IPS-11a (cell line): ENCODE measurements around the gene NANOS2.

ENCODE experiments used
- H3K4me3 ChIP-seq: one replicate; pipeline ENCODE4 v1.5.1; 2013; ENCODE audit warnings: low read depth, low read length, control low read depth

The NANOS2 gene

DNA sequence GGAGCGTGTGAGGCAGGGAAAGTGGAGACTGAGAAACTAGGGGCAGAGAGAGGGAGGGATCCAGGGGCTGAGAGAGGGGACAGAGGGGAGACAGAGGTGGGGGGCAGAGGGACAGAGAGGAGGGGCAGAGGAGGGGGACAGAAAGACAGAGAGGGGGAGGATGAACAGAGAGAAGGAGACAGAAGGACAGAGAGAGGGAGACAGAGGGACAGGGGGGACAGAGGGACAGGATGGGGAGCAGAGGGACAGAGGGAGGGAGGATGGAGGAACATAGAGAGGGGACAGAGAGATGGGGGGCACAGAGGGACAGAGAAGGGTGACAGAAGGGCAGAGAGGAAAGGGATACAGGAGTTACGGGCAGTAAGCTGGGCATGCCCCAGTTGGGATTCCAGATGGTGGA, 14.7 kb upstream of the NANOS2 start:
- no peak overlapping the region for H3K4me3 ChIP-seq

GRCh38 chr19:45927565-45928261, 13.1 kb upstream of the NANOS2 start:
- no peak overlapping the region for H3K4me3 ChIP-seq

DNA sequence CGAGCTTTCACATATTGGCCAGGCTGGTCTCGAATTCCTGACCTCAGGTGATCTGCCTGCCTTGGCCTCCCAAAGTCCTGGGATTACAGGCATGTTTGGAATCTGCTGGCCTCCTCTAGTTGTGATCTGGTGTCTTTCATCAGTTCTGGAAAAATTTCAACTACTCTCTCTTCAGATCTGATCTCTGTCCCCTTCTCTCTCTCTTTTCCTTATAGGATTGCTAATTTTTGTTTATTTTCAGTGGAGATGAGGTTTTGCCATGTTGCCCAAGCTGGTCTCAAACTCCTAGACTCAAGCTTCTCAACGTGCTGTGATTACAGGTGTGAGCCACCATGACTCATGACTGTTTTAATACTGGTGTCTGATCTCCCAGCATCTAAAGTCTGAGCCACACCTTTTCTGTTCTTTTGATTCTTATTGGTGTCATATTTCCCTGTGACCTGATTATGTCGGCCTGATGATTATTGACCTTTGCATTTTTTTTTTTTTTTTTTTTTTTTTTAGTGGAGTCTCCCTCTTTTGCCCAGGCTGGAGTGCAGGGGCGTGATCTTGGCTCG, 10.4 kb upstream of the NANOS2 start:
- no peak overlapping the region for H3K4me3 ChIP-seq

DNA sequence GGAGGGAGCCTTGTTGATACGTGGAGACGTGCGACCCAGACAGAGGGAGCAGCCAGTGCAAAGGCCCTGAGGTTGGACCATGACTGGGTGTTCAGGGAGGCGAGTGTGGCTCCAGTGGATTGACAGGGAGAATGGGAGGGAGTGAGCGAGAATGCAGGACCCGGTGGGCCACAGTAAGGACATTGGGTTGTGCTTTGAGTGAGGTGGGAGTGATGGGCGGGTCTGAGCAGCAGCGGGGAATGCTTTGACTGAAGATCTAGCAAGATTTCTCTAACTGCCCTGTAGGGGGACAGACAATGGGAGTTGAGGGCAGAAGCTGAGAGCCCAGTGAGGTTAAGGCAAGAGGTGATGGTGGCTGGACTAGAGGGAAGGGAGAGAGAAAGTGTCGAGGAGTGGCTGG, 7.7 kb upstream of the NANOS2 start:
- H3K4me3 ChIP-seq: no peak overlapping the region

DNA sequence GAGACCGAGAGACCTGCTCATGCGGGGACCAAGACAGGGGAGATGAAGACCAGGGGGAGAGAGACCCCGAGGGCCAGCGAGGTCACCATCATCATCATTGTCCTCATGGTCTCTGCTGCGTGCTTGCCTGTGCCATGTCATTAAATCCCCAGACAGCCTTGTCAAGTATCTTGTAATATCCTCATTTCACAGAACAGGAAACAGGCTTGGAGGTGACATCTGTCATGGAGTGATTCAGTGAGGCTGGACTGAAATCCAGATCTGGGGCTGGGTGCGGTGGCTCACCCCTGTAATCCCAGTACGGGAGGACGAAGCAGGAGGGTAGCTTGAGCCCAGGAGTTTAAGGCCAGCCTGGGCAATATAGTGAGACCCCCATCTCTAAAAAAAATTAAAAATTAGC, 5.9 kb upstream of the NANOS2 start:
- no peak overlapping the region for H3K4me3 ChIP-seq

DNA sequence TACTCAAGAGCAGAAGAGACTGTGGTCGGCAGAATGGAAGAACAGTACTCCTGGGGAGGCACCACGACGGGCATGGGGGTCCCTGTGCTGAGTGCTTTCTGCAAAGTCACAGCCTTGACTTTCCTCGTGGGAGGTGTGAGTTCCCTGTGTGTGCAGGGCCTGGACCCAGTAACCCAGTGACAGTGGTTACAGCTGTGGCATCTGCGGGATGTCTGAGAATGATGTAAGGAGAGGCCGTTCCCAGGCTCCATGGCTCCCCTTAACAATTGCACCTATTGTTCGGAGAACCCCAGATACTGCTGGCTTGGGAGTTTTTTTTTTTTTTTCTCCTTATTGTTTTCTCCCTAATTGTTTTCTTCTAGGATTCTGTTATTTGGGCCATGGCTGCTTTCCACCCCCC, 5.1 kb upstream of the NANOS2 start:
- H3K4me3 ChIP-seq: no peak overlapping the region

GRCh38 chr19:45918721-45919120, 4.1 kb upstream of the NANOS2 start:
- H3K4me3 ChIP-seq: no peak overlapping the region

DNA sequence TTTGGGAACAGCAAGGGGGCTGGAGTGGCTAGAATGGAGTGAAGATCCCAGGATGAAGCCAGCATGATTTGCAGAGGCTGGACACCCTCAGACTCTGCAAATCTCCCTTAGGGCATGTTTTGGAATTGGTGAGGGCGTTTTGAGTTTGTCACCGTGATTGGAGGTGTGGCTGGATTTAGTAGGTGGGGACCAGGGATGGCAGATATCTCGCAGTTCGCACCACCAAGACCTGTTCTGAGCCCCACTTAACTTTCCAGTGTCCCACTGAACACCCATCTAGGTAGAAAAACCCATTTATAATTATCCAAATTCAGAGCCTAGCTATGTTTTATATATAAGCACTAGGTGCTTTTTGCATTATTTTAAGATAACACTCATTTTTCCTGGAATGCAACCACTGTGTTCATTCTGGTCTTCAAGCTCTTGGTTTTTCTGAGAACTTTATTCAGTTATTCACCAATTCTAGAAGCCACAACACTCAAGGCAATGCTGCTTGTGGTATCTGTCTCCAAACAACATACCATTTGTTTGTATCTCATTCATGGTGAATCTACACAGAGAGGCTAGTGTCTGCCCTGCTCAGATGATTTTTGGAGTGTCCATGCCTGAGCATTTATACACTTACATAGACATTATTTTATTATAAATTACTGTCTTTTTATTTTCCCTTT, 3.0 kb upstream of the NANOS2 start:
- no peak overlapping the region for H3K4me3 ChIP-seq

DNA sequence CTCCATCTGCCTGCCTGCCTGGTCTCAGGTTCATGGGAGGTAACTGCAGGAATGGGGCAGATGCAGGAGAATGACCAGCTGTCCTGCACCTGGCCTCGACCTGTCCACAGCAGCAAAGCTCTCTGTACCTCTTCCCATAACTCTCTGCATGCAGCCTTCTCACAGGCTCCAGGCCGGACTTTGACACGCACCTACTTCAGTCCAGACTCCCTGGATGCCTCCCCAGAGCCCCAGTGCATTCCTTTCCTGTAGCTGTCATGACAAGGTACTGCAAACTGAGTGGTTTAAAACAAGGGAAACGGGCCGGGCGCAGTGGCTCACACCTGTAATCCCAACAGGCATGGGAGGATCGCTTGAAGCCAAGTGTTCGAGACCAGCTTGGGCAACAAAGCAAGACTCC, 3.3 kb downstream of the NANOS2 start:
- H3K4me3 ChIP-seq: no peak overlapping the region

DNA sequence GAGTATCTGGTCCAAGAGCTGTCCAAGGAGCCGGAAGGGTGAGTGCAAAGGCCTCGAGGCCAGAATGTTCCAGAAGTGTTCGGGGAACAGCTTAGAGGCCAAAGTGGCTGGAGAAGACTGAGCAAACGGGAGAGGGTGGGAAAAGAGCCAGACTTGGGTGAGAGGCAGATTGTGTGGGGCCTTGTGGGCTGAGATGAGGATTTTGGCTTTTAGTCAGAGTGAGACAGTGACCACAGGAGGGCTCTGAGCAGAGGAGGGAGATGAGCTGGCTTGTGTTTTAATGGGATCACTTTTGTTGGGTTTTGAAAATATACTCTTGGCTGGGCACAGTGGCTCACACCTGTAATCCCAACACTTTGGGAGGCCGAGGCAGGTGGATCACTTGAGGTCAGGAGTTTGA, 5.6 kb downstream of the NANOS2 start:
- H3K4me3 ChIP-seq: no peak overlapping the region

- no peak overlapping the region for H3K4me3 ChIP-seq
These were observed 8.4 kb downstream of the NANOS2 start for GRCh38 chr19:45906221-45906620.

- no peak overlapping the region for H3K4me3 ChIP-seq
These were observed 9.6 kb downstream of the NANOS2 start for GRCh38 chr19:45905011-45905410.

DNA sequence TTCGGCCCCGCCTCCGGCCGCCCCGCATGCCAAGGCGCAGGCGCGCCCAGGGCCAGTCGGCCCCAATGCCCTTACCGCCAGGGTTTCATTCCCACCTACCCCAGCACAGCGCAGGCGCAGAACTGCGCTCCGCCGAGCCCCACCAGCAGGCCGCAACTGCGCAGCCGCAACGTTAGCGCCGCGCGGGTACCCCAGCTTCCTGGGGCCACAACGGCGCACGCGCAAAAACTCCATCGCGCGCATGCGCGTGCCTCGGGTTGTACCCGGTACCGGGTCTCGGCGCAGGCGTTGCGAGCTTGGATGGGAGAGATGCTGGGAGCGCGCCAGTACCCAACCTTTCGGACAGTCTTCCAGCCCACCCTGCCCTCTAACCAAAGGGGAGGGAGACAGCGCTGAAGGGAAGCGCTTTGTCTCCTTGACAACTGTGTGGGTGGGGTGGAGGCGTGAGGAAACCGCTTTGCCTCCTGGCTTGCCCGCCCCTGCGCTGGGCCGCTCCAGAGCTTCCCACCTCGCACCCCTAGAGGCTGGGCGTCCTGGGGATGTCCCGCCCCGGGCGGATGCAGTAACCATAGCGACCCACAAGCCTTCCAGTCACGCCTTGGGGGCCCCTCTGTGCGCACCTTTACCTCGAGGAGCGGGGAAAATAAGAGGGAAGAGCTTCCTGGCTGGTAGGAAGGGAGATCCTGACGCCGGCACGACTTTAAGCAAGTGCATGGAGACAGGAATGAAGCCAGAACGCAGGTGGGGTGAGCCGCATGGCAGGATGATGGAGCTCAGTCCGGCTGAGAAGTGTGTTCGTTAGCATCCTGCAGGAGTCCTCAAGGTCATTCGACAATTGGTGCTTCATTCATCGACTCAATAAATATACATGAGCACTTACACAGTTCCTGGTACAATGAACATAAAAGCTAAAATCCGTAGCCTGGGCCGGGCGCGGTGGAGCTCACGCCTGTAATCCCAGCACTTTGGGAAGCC, 11.6 kb downstream of the NANOS2 start:
- peak overlapping the region; percentile 66 for H3K4me3 ChIP-seq

GRCh38 chr19:45901912-45902650, 12.5 kb downstream of the NANOS2 start, which contains the start of gene MYPOP:
MYPOP (minus strand) TSS chr19:45902613; CDS start chr19:45901773, 840 bp downstream.
- peak within 1 kb of the TSS; percentile 66 for H3K4me3 ChIP-seq

DNA sequence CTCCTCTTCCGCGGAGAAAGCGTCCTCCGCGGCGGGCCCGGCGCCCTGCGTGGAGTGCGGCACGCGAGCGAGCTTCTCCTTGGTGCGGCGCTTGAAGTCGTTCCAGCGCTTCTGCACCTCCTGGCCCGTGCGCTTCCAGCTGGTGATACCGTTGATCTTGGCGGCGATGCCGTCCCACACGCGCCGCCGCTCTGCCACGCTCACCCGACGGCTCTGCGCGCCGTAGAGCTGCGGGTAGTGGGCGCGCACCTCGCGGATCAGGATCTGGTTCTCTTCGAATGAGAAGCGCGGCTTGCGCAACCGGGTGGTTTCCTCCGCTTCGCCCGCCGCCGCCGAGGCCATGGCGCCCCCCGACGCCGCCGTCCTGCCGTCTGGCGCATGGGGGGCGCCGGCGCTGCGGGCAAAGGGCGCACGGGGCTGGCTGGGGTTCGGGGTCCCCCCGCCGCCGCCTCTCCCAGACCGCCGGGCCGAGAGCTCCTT, 13.1 kb downstream of the NANOS2 start:
- H3K4me3 ChIP-seq: peak overlapping the region; percentile 43

- H3K4me3 ChIP-seq: peak overlapping the region; percentile 43
These were observed 13.7 kb downstream of the NANOS2 start for GRCh38 chr19:45900738-45901431.

DNA sequence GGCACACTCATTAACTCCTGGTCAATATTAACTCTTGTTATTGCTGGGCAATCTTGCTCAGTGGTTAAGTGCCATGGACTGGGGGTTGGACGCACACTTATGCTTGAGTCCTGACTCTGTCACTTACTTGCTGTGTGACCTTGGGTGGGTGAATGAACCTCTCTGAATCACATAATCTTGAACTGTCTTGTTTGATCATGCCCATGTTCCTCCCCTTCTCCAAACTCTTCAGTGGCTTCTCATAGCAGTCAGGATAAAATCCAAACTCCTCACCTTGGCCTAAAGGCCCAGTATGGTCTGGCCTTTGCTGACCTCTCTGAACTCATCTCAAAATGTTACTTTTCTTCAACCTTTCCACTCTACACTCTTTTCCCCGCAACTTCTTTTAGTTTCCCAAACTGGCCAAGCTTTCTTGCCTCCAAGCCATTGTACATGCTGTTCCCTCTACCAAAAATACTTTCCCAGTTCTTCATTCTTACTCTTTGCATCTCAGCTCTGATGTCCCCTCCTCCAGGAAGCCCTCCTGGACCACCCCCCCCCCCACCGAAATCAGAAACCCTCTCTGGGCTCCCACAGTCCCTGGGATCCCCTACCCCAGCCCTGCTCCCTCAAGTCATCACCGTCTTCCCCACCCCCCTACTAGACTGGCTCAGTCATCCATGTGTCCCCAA, 14.5 kb downstream of the NANOS2 start:
- H3K4me3 ChIP-seq: no peak overlapping the region

DNA sequence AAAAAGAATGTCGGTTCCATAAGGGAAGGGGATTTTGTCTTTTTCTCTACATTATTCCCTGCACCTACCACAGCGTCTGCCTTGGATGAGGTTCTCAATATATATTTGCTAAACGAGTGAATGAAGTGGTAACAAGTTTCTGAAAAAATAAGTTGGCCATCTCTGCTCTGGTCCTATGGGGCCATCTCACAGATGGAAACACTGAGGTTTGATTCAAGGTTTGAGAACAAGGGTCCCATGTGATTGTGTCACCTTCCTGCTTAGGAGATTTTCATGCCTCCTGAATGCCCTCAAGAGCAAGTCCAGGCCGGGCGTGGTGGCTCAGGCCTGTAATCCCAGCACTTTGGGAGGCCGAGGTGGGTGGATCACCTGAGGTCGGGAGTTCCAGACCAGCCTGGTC, 15.3 kb downstream of the NANOS2 start:
- H3K4me3 ChIP-seq: no peak overlapping the region

DNA sequence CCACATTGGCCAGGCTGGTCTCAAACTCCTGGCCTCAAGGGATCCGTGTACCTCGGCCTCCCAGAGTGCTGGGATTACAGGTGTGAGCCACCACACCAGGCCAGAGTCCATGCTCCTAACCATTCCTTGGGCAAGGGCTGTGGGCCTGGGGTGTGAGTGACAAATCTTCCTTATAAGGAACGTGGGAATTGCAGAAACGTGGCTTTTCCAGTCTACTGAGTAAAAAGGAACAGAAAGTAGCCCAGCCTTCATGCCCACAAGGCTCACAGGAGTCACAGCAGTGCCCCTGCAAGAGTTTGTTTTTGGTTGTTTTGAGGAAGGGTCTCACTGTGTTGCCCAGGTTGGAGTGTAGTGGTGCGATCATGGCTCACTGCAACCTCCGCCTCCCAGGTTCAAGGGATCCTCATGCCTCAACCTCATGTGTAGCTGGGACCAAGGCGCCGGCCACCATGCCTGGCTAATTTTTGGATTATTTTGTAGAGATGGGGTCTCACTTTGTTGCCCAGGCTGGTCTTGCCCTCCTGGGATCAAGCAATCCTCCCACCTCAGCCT, 17.2 kb downstream of the NANOS2 start:
- no peak overlapping the region for H3K4me3 ChIP-seq
